ENCODE measurements around the gene ZFAND2B. TPM values are rescaled to one million over a fixed set of nuclear protein-coding genes. Genes with fewer than 3 reads are reported as not detected.

The ZFAND2B gene
- total and polyA plus RNA-seq, 4 experiments from 2014 or later = 73.3 to 81.5 (median 78.0) TPM

GRCh38 chr2:219169930-219170654, 36.5 kb upstream of the ZFAND2B start, which contains the start of gene SLC23A3:
TSS of gene SLC23A3 (minus strand) at chr2:219170029. CDS start at chr2:219169984, 45 bp downstream.
- no peaks in the 10 kb centered on the region for H3K9me3 Mint-ChIP-seq
- intact Hi-C loops (cut with micrococcal nuclease) = loop anchor here (2.0 kb wide), 1 partner anchor 49 kb away; the partner anchor contains the start of gene ABCB6
- peaks cover 15 to 36% (median 22%) of the 10 kb centered on the region in 4 donors for H3K4me1 Mint-ChIP-seq
- H3K4me3 Mint-ChIP-seq = no peak within 1 kb of the TSS
- H3K36me3 ChIP-seq (ENCODE audit: insufficient read depth, low read length) = peaks cover 36% of the 10 kb centered on the region
- DNase-seq = no peak
- H3K4me1 ChIP-seq (ENCODE audit: insufficient read depth, low read length) = peaks cover 20% of the 10 kb centered on the region
- POLR2A ChIA-PET (ENCODE audit: partially characterized antibody) = interaction anchor here (0.6 to 9.5 kb wide), 6 partner anchors 10 to 114 kb away, joined by 3 to 424 read pairs (median 6); partner anchors contain the start of genes ABCB6, NHEJ1, TUBA4B and ZFAND2B
- H3K4me3 ChIP-seq (ENCODE audit: low read length in 2 of 2) = no peak within 1 kb of the TSS
- CTCF ChIA-PET (ENCODE audit: partially characterized antibody) = interaction anchor here (0.8 to 9.8 kb wide), 16 partner anchors 8 to 131 kb away, joined by 3 to 253 read pairs (median 8); partner anchors contain the start of genes ABCB6, ANKZF1, ATG9A and DNAJB2
- H3K9me3 ChIP-seq (ENCODE audit: control insufficient read depth in 1 of 2, low read length in 2 of 2) = no peaks in the 10 kb centered on the region
- no peak within 1 kb of the TSS for H3K27ac ChIP-seq (ENCODE audit: low read depth, low read length)
- peak within 1 kb of the TSS in 1 of 7 donors; percentile 35 for H3K27ac Mint-ChIP-seq
- peaks cover 18 to 38% of the 10 kb centered on the region in 2 donors for H3K36me3 Mint-ChIP-seq
- H3K27me3 Mint-ChIP-seq = no peaks in the 10 kb centered on the region
- no peaks in the 10 kb centered on the region for H3K27me3 ChIP-seq (ENCODE audit: insufficient read depth, low read length)

- POLR2A ChIA-PET (ENCODE audit: partially characterized antibody) = interaction anchor here (1.1 to 9.5 kb wide), 11 partner anchors 10 to 124 kb away, joined by 3 to 424 read pairs (median 7); partner anchors contain the start of genes ABCB6, ANKZF1, ATG9A and DNAJB2
- no peak overlapping the region for H3K4me3 ChIP-seq (ENCODE audit: low read length in 2 of 2)
- peak overlapping the region in 1 of 8 donors; percentile 25 for H3K4me3 Mint-ChIP-seq
Measured at GRCh38 chr2:219171231-219171651, 35.3 kb upstream of the ZFAND2B start.

GRCh38 chr2:219172231-219173154, 34.1 kb upstream of the ZFAND2B start:
- H3K36me3 ChIP-seq (ENCODE audit: insufficient read depth, low read length) = peaks cover 36% of the 10 kb centered on the region
- H3K4me3 ChIP-seq (ENCODE audit: low read length in 2 of 2) = no peak overlapping the region
- no peak for DNase-seq
- Mint-ChIP-seq H3K4me3 (no peak overlapping the region), H3K36me3 (peaks cover 15 to 50% of the 10 kb centered on the region in 2 donors), H3K4me1 (peaks cover 18 to 52% (median 36%) of the 10 kb centered on the region in 4 donors), H3K27ac (peak overlapping the region in 6 of 7 donors; percentile 29 to 88 (median 56)), H3K9me3 (no peaks in the 10 kb centered on the region), H3K27me3 (no peaks in the 10 kb centered on the region)
- no peaks in the 10 kb centered on the region for H3K9me3 ChIP-seq (ENCODE audit: control insufficient read depth in 1 of 2, low read length in 2 of 2)
- CTCF ChIA-PET (ENCODE audit: partially characterized antibody) = interaction anchor here (1.0 to 9.8 kb wide), 12 partner anchors 9 to 144 kb away, joined by 3 to 253 read pairs (median 16); partner anchors contain the start of genes ABCB6, ANKZF1, ATG9A and DNAJB2
- POLR2A ChIA-PET (ENCODE audit: partially characterized antibody) = interaction anchor here (1.5 to 9.5 kb wide), 7 partner anchors 12 to 107 kb away, joined by 3 to 424 read pairs (median 8); partner anchors contain the start of genes ABCB6, ANKZF1, ATG9A and DNAJB2
- H3K27me3 ChIP-seq (ENCODE audit: insufficient read depth, low read length) = no peaks in the 10 kb centered on the region
- intact Hi-C loops (cut with micrococcal nuclease) = no loop called here
- H3K27ac ChIP-seq (ENCODE audit: low read depth, low read length) = no peak overlapping the region
- peaks cover 31% of the 10 kb centered on the region for H3K4me1 ChIP-seq (ENCODE audit: insufficient read depth, low read length)

More at GRCh38 chr2:219171231-219171651, 35.3 kb upstream of the ZFAND2B start:
- no peaks in the 10 kb centered on the region for H3K9me3 ChIP-seq (ENCODE audit: control insufficient read depth in 1 of 2, low read length in 2 of 2)
- peaks cover 15 to 46% (median 31%) of the 10 kb centered on the region in 4 donors for H3K4me1 Mint-ChIP-seq
- DNase-seq = peak; percentile 39 to 58 (median 49)
- no peaks in the 10 kb centered on the region for H3K9me3 Mint-ChIP-seq
- CTCF ChIA-PET (ENCODE audit: partially characterized antibody) = interaction anchor here (0.6 to 9.8 kb wide), 18 partner anchors 8 to 717 kb away, joined by 3 to 253 read pairs (median 8); partner anchors contain the start of genes ABCB6, ANKZF1, ATG9A and DNAJB2
- peak overlapping the region; percentile 35 to 91 (median 75) for H3K27ac Mint-ChIP-seq
- H3K27ac ChIP-seq (ENCODE audit: low read depth, low read length) = no peak overlapping the region
- H3K36me3 Mint-ChIP-seq = peaks cover 18 to 47% of the 10 kb centered on the region in 2 donors
- H3K4me1 ChIP-seq (ENCODE audit: insufficient read depth, low read length) = peaks cover 31% of the 10 kb centered on the region
- no peaks in the 10 kb centered on the region for H3K27me3 ChIP-seq (ENCODE audit: insufficient read depth, low read length)
- H3K36me3 ChIP-seq (ENCODE audit: insufficient read depth, low read length) = peaks cover 36% of the 10 kb centered on the region
- intact Hi-C loops (cut with micrococcal nuclease) = loop anchor here (1.0 to 2.0 kb wide), 4 partner anchors 11 to 127 kb away; partner anchors contain the start of genes ABCB6 and NHEJ1
- no peaks in the 10 kb centered on the region for H3K27me3 Mint-ChIP-seq

GRCh38 chr2:219173176-219173575, 33.4 kb upstream of the ZFAND2B start:
- Histone ChIP-seq H3K4me3 (ENCODE audit: low read length in 2 of 2) (no peak overlapping the region), H3K9me3 (ENCODE audit: control insufficient read depth in 1 of 2, low read length in 2 of 2) (no peaks in the 10 kb centered on the region), H3K4me1 (ENCODE audit: insufficient read depth, low read length) (peaks cover 31% of the 10 kb centered on the region), H3K27me3 (ENCODE audit: insufficient read depth, low read length) (no peaks in the 10 kb centered on the region), H3K27ac (ENCODE audit: low read depth, low read length) (no peak overlapping the region), H3K36me3 (ENCODE audit: insufficient read depth, low read length) (peaks cover 36% of the 10 kb centered on the region)
- H3K36me3 Mint-ChIP-seq = peaks cover 15 to 54% of the 10 kb centered on the region in 2 donors
- H3K27ac Mint-ChIP-seq = peak overlapping the region in 2 of 7 donors; percentile 64 to 72
- ChIA-PET POLR2A (ENCODE audit: partially characterized antibody) (interaction anchor here (1.8 to 9.5 kb wide), 6 partner anchors 11 to 81 kb away, joined by 7 to 424 read pairs (median 54); partner anchors contain the start of genes ABCB6, ANKZF1, ATG9A and NHEJ1), CTCF (ENCODE audit: partially characterized antibody) (interaction anchor here (0.7 to 9.8 kb wide), 7 partner anchors 9 to 125 kb away, joined by 3 to 253 read pairs (median 43); partner anchors contain the start of genes ABCB6, DNAJB2, NHEJ1 and ZFAND2B)
- DNase-seq = no peak
- H3K4me3 Mint-ChIP-seq = no peak overlapping the region
- intact Hi-C loops (cut with micrococcal nuclease) = no loop called here
- no peaks in the 10 kb centered on the region for H3K9me3 Mint-ChIP-seq
- H3K4me1 Mint-ChIP-seq = peaks cover 20 to 56% (median 38%) of the 10 kb centered on the region in 4 donors
- no peaks in the 10 kb centered on the region for H3K27me3 Mint-ChIP-seq

GRCh38 chr2:219174146-219174545, 32.4 kb upstream of the ZFAND2B start:
- H3K9me3 Mint-ChIP-seq = no peaks in the 10 kb centered on the region
- Histone ChIP-seq H3K4me3 (ENCODE audit: low read length in 2 of 2) (no peak overlapping the region), H3K4me1 (ENCODE audit: insufficient read depth, low read length) (peaks cover 38% of the 10 kb centered on the region), H3K9me3 (ENCODE audit: control insufficient read depth in 1 of 2, low read length in 2 of 2) (no peaks in the 10 kb centered on the region), H3K36me3 (ENCODE audit: insufficient read depth, low read length) (peaks cover 36% of the 10 kb centered on the region), H3K27me3 (ENCODE audit: insufficient read depth, low read length) (no peaks in the 10 kb centered on the region), H3K27ac (ENCODE audit: low read depth, low read length) (peak overlapping the region; percentile 17)
- intact Hi-C loops (cut with micrococcal nuclease) = no loop called here
- ChIA-PET CTCF (ENCODE audit: partially characterized antibody) (interaction anchor here (0.7 to 9.8 kb wide), 9 partner anchors 8 to 124 kb away, joined by 3 to 253 read pairs (median 30); partner anchors contain the start of genes ABCB6, DNAJB2, NHEJ1 and TUBA4A), POLR2A (ENCODE audit: partially characterized antibody) (interaction anchor here (1.8 to 9.5 kb wide), 6 partner anchors 12 to 121 kb away, joined by 7 to 424 read pairs (median 58); partner anchors contain the start of genes ABCB6, ANKZF1, ATG9A and NHEJ1)
- no peak for DNase-seq
- no peaks in the 10 kb centered on the region for H3K27me3 Mint-ChIP-seq
- peaks cover 15 to 61% of the 10 kb centered on the region in 2 donors for H3K36me3 Mint-ChIP-seq
- H3K4me1 Mint-ChIP-seq = peaks cover 26 to 63% (median 43%) of the 10 kb centered on the region in 4 donors
- H3K27ac Mint-ChIP-seq = peak overlapping the region; percentile 20 to 96 (median 82)
- peak overlapping the region in 6 of 8 donors; percentile 18 to 90 (median 48) for H3K4me3 Mint-ChIP-seq

- no peaks in the 10 kb centered on the region for H3K9me3 ChIP-seq (ENCODE audit: control insufficient read depth in 1 of 2, low read length in 2 of 2)
- DNase-seq = no peak
- H3K4me3 Mint-ChIP-seq = peak overlapping the region; percentile 18 to 90 (median 36)
- CTCF ChIA-PET (ENCODE audit: partially characterized antibody) = interaction anchor here (1.6 to 9.8 kb wide), 8 partner anchors 10 to 124 kb away, joined by 6 to 253 read pairs (median 36); partner anchors contain the start of genes ABCB6, DNAJB2, NHEJ1 and TUBA4A
- peaks cover 19 to 64% of the 10 kb centered on the region in 2 donors for H3K36me3 Mint-ChIP-seq
- POLR2A ChIA-PET (ENCODE audit: partially characterized antibody) = interaction anchor here (1.2 to 9.5 kb wide), 7 partner anchors 13 to 212 kb away, joined by 3 to 424 read pairs (median 90); partner anchors contain the start of genes ABCB6, DNAJB2, GLB1L and NHEJ1
- H3K36me3 ChIP-seq (ENCODE audit: insufficient read depth, low read length) = peaks cover 40% of the 10 kb centered on the region
- peak overlapping the region in 5 of 7 donors; percentile 17 to 96 (median 39) for H3K27ac Mint-ChIP-seq
- no peaks in the 10 kb centered on the region for H3K27me3 ChIP-seq (ENCODE audit: insufficient read depth, low read length)
- H3K27me3 Mint-ChIP-seq = no peaks in the 10 kb centered on the region
- intact Hi-C loops (cut with micrococcal nuclease) = loop anchor here (5.0 kb wide), 2 partner anchors 278 to 778 kb away; partner anchors contain the start of gene CTDSP1
- H3K4me1 Mint-ChIP-seq = peaks cover 29 to 70% (median 48%) of the 10 kb centered on the region in 4 donors
- peaks cover 44% of the 10 kb centered on the region for H3K4me1 ChIP-seq (ENCODE audit: insufficient read depth, low read length)
- no peaks in the 10 kb centered on the region for H3K9me3 Mint-ChIP-seq
- peak overlapping the region; percentile 17 for H3K27ac ChIP-seq (ENCODE audit: low read depth, low read length)
- no peak overlapping the region for H3K4me3 ChIP-seq (ENCODE audit: low read length in 2 of 2)
Measured at GRCh38 chr2:219174801-219175200, 31.8 kb upstream of the ZFAND2B start.

Data from CD4-positive, alpha-beta memory T cell (primary cell).